ENCODE measurements around the gene NFIB.

DNA sequence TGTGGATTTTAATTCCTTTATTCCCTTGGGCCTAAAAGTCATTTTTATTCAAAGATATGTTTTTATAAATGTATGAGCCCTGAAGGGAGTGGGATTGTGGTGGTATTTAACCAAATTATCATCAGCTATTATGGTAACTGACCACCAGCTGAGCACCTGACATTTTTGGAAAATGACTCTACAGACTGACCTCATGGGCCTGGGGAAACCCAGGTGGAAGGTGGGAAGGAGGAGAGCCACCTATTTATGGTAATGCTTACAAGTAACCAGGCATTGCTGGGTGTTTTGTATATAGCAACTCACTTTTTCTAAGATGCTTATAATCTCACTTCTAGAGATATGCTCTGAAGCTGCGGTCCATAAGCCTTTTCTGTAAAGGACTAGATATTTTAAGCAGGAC, 22.3 kb upstream of the NFIB start:
- TF ChIP-seq, protein P1, sequence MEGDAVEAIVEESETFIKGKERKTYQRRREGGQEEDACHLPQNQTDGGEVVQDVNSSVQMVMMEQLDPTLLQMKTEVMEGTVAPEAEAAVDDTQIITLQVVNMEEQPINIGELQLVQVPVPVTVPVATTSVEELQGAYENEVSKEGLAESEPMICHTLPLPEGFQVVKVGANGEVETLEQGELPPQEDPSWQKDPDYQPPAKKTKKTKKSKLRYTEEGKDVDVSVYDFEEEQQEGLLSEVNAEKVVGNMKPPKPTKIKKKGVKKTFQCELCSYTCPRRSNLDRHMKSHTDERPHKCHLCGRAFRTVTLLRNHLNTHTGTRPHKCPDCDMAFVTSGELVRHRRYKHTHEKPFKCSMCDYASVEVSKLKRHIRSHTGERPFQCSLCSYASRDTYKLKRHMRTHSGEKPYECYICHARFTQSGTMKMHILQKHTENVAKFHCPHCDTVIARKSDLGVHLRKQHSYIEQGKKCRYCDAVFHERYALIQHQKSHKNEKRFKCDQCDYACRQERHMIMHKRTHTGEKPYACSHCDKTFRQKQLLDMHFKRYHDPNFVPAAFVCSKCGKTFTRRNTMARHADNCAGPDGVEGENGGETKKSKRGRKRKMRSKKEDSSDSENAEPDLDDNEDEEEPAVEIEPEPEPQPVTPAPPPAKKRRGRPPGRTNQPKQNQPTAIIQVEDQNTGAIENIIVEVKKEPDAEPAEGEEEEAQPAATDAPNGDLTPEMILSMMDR (conservative IDR thresholded peaks at IDR 0.05; ENCODE audit: low read length) = no peak
- no peak for TF ChIP-seq EZH2phosphoT487 (IDR thresholded peaks at IDR 0.05; ENCODE audit: borderline replicate concordance)
